Umbilical cord (tissue), 2 donors: Measurements from ENCODE around the gene PLD5. TPM values are rescaled to one million over a fixed set of nuclear protein-coding genes. Genes with fewer than 3 reads are reported as not detected.

Experiments used
- DNase-seq: peaks from one replicate; pipeline ENCODE4 v3.0.0-alpha.2; 2015; ENCODE audit warnings: low spot score
- total RNA-seq: library from RNA; depleted of rRNA; stranded (reverse); fragments of >200 nt; gene quantifications from one replicate; pipeline ENCODE4 v1.2.3, GENCODE V29; 2014; ENCODE audit warnings: low replicate concordance; ENCODE audit not compliant: insufficient read depth

Gene PLD5
- 2.4 TPM for total RNA-seq

GRCh38 chr1:242524571-242525359, at the start of gene PLD5:
TSS of gene PLD5 (minus strand) at chr1:242524697.
- DNase-seq = no peak

DNA sequence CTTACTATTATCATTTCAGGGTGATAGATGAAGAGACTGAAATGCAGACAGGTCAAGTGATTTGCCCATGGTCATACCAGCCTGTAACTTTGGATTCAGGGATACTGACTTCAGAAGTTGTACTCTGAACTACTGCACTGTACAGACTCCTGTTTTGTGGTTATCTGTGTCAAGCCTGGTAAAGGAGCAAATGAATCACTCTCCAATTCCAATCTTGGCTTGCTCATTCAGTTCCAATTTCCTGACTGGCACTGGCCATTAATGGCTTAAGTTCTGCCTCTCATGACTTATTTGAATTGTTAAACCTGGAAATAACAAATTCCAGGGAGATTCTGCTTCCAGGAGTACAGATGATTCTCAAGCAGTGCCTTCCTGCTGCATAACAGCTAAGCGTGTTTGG, 45.4 kb upstream of the PLD5 start:
- no peak for DNase-seq

GRCh38 chr1:242568666-242569065, 44.2 kb upstream of the PLD5 start:
- no peak for DNase-seq

GRCh38 chr1:242567596-242567995, 43.1 kb upstream of the PLD5 start:
- DNase-seq = no peak

- no peak for DNase-seq
Measured at GRCh38 chr1:242556759-242557158, 32.3 kb upstream of the PLD5 start.

GRCh38 chr1:242556276-242556675, 31.8 kb upstream of the PLD5 start:
- DNase-seq = no peak

DNA sequence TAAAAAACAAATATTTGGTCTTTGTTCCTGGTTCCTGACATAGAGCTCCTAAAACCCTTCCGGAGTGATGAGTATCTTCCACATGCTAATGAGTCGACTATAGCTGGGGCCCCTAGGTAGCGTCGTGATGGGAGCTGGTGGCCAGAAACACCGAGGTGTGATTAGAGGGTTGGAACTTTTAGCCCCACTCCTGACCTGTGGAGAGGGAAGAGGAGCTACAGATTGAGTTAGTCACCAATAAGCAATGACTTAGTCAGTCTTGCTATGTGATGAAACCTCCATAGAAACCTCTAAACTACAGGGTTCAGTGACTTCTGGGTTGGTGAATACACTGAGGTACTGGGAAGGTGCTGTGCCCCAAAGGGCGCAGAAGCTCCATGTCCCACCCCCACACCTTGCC, 30.1 kb upstream of the PLD5 start:
- DNase-seq = no peak

DNA sequence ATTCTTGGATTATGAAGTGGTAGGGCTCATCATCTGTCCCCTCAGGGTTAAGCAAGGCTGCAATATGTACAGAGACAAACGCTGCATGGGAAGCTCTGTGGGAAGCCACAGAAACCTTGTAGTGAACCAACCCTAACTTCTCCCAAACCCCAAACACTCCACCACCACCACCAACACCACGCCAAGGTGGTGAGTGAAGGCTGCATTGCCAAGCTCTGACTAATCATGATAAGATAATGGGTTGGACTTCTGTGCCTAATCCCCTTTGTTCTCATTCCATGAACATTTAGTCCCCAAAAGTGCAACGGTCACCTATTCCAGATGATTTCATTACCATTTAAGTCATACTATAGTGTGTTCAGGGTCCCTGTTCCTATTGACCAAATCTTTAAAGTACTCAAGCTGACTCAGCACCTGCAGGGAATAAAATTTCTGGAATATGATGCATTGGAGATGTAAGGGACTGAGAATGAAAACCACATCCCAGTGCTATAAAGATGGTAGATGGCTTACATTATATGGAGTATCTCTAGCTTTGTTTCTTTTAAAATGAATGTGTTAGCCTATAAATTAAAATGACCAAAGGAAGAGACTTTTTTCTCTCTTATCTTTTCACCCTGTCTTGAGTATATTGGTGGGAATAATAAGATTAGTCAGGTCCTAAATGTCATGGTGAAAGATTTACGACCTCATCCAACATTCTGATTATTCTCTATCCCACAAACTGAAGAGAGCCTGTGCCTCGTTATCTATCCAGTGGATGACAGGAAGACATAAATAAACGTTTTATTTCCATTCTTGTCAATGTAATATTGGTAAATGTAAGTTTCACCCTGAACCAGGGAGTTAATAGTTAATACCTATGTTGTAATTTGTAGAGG, 22.6 kb upstream of the PLD5 start:
- DNase-seq = no peak

- DNase-seq = no peak
Measured at GRCh38 chr1:242546441-242546840, 21.9 kb upstream of the PLD5 start.

- DNase-seq = no peak
Measured at GRCh38 chr1:242544071-242544470, 19.6 kb upstream of the PLD5 start.

GRCh38 chr1:242542271-242542670, 17.8 kb upstream of the PLD5 start:
- DNase-seq = no peak

DNA sequence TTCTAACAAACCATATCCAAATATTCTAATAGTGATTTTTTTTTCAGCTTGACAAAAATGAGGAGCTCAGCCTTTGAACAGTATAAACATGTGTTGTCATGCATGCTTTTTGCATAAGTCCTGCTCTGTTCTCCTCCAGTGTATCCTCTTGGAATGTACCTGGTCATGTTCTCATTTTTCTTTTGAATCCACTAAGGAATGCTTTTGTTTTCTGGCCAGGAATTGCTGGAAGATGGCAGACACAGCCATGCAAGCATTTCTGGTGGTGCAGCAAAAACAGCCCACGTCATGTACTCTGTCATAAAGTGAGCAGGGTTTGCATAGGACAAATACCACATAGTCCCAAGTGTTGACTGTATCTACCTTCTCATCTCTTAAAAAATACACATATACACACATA, 11.5 kb upstream of the PLD5 start:
- DNase-seq = no peak

GRCh38 chr1:242534753-242535152, 10.3 kb upstream of the PLD5 start:
- DNase-seq = no peak

- peak; percentile 20 for DNase-seq
Measured at GRCh38 chr1:242530761-242531160, 6.3 kb upstream of the PLD5 start.

DNA sequence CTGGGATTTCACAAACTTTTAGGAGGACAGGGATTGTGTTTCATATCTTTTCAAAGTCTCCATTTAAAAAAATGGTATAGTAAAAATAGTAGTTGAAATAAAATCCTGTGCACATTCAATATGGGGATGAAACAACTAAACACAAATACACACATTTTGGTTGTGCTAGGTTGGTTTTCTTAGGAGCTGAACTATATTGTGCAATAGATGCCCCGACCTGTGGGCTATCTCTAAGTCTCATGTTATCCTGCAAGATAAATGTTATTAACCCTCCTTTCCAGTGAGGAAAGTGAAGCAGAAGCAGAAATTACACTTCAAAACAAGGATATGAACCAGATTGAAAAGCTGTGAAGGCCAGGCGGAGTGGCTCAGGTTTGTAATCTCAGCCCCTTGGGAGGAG, 1.3 kb upstream of the PLD5 start:
- DNase-seq = no peak

GRCh38 chr1:242525360-242525722, 844 bp upstream of the PLD5 start:
- peak; percentile 14 for DNase-seq

GRCh38 chr1:242523719-242524570, 552 bp downstream of the PLD5 start:
- peak; percentile 36 for DNase-seq

- DNase-seq = no peak
Measured at GRCh38 chr1:242522996-242523718, 1.3 kb downstream of the PLD5 start.

- no peak for DNase-seq
Measured at GRCh38 chr1:242522304-242522945, 2.1 kb downstream of the PLD5 start.

DNA sequence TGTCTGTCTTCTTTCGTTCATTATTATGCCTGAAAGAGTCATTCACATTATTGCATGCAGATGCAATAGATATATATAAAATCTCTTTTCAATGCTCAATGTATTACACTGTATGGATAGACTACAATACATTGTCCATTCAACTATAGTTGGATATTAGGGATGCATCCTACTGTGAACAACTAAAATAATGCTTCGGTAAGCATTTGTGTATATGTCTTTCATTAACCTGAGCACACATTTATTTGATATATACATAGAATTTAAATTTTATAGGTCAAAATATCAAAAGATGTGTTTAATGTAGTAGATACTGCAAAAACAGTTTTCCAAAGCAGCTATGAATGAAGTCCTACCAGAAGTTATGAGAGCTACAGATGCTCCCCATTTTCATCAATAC, 8.9 kb downstream of the PLD5 start:
- no peak for DNase-seq

DNA sequence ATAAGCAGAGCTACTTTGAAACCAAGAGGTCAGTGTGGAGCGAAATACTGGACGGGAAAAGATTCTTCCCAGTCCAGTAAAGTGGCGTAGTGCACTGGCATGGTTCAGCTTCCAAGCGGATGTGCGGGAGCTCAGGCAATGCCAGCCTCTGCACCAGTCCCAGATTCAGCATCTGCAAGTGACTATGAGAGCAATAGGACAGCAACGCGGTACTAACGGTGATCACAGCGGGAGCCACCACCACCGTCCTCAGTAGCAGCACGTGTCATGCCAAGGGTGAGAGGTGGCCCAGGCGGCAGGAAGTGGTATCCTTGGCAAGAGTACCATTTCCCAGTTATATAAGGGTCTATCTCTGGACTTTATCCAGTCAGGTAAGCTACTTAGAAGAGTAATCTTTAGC, 17.8 kb downstream of the PLD5 start:
- DNase-seq = no peak
